Measurements from ENCODE around the gene C20orf141. TPM values are rescaled to one million over a fixed set of nuclear protein-coding genes. Genes with fewer than 3 reads are reported as not detected.
A peak's percentile ranks its signal among the peaks of the same experiment; 100 is the strongest.

Gene C20orf141
- total RNA-seq, 2 experiments from 2014 or later, result not detected

- Mint-ChIP-seq H3K27ac (no peak overlapping the region), H3K36me3 (ENCODE audit: low read depth) (peaks cover 4% of the 10 kb centered on the region), H3K4me1 (ENCODE audit: low read depth) (peaks cover 4% of the 10 kb centered on the region), H3K27me3 (no peaks in the 10 kb centered on the region), H3K9me3 (no peaks in the 10 kb centered on the region), H3K4me3 (no peak overlapping the region)
- DNase-seq, result no peak
- intact Hi-C loops (cut with micrococcal nuclease), result loop anchor here (10.0 kb wide), 1 partner anchor 175 kb away; no protein-coding TSS in a partner anchor
- no peak for TF ChIP-seq CTCF (IDR thresholded peaks at IDR 0.05)
- ChIA-PET CTCF (interaction anchor here (1.5 kb wide), 1 partner anchor 11 kb away, joined by 5 read pairs; no protein-coding TSS in a partner anchor), POLR2A (interaction anchor here (1.4 kb wide), 1 partner anchor 15 kb away, joined by 3 read pairs; no protein-coding TSS in a partner anchor)
- ATAC-seq, result no peak
Observed at GRCh38 chr20:2859330-2860121, 44.7 kb downstream of the C20orf141 start.

GRCh38 chr20:2864626-2865025 lies 49.8 kb downstream of the C20orf141 start:
- Mint-ChIP-seq H3K27ac (peak overlapping the region; percentile 85), H3K27me3 (no peaks in the 10 kb centered on the region), H3K9me3 (no peaks in the 10 kb centered on the region), H3K36me3 (ENCODE audit: low read depth) (peaks cover 26% of the 10 kb centered on the region), H3K4me1 (ENCODE audit: low read depth) (peaks cover 45% of the 10 kb centered on the region), H3K4me3 (no peak overlapping the region)
- ChIA-PET POLR2A (interaction anchor here (0.7 to 1.8 kb wide), 4 partner anchors 8 to 182 kb away, joined by 3 to 5 read pairs (median 4); partner anchors contain the start of genes MRPS26 and PTPRA), CTCF (interaction anchor here (0.9 to 2.4 kb wide), 8 partner anchors 13 to 131 kb away, joined by 3 to 6 read pairs (median 3); partner anchors contain the start of genes PCED1A and VPS16)
- no peak for TF ChIP-seq CTCF (IDR thresholded peaks at IDR 0.05)
- DNase-seq (no peak), ATAC-seq (no peak)
- intact Hi-C loops (cut with micrococcal nuclease), result loop anchor here (5.0 kb wide), 1 partner anchor 123 kb away; no protein-coding TSS in a partner anchor

GRCh38 chr20:2865101-2865500 lies 50.3 kb downstream of the C20orf141 start:
- CTCF ChIA-PET, result interaction anchor here (0.6 to 2.4 kb wide), 15 partner anchors 8 to 180 kb away, joined by 3 to 11 read pairs (median 4); partner anchors contain the start of genes MRPS26, PCED1A and VPS16
- no peak overlapping the region for H3K4me3 Mint-ChIP-seq

More at GRCh38 chr20:2865101-2865500, 50.3 kb downstream of the C20orf141 start:
- Mint-ChIP-seq H3K9me3 (no peaks in the 10 kb centered on the region), H3K27ac (peak overlapping the region; percentile 85), H3K27me3 (no peaks in the 10 kb centered on the region), H3K4me1 (ENCODE audit: low read depth) (peaks cover 45% of the 10 kb centered on the region), H3K36me3 (ENCODE audit: low read depth) (peaks cover 26% of the 10 kb centered on the region)
- ATAC-seq (no peak), DNase-seq (no peak)
- no peak for TF ChIP-seq CTCF (IDR thresholded peaks at IDR 0.05)
- POLR2A ChIA-PET, result interaction anchor here (0.6 to 1.8 kb wide), 7 partner anchors 23 to 354 kb away, joined by 3 to 5 read pairs (median 3); partner anchors contain the start of genes MRPS26 and NOP56
- intact Hi-C loops (cut with micrococcal nuclease), result loop anchor here (5.0 kb wide), 1 partner anchor 122 kb away; no protein-coding TSS in a partner anchor

Other genes starting within 250 kb of the C20orf141 start
- 100 to 1,000 TPM; 587 to 596 TPM for gene NOP56, start 162.4 kb upstream of the C20orf141 start, total RNA-seq
- 100 to 1,000 TPM; 109 to 114 TPM for gene IDH3B, start 150.8 kb upstream of the C20orf141 start, total RNA-seq
- gene EBF4, start 122.2 kb upstream of the C20orf141 start, total RNA-seq, result 1 to 10 TPM; 1.1 to 1.2 TPM
- 1 to 10 TPM; 2.0 to 2.9 TPM for gene CPXM1, start 14.4 kb upstream of the C20orf141 start, total RNA-seq
- gene TMEM239, start 1.4 kb downstream of the C20orf141 start, total RNA-seq, result not detected
- 10 to 100 TPM; 33.9 to 34.3 TPM for gene PCED1A, start 25.7 kb downstream of the C20orf141 start, total RNA-seq
- gene VPS16, start 25.8 kb downstream of the C20orf141 start, total RNA-seq, result 10 to 100 TPM; 34.5 to 38.7 TPM
- 10 to 100 TPM; 42.0 to 43.1 TPM for gene PTPRA, start 58.5 kb downstream of the C20orf141 start, total RNA-seq
- gene GNRH2, start 228.6 kb downstream of the C20orf141 start, total RNA-seq, result under 1 TPM; 0.36 to 0.85 TPM
- 10 to 100 TPM; 63.6 to 70.0 TPM for gene MRPS26, start 231.1 kb downstream of the C20orf141 start, total RNA-seq

Measured in activated CD8-positive, alpha-beta T cell treated with anti-CD3 and anti-CD28 coated beads for 36 hours (primary cell).